ENCODE measurements around the gene C19orf85.

C19orf85 gene

DNA sequence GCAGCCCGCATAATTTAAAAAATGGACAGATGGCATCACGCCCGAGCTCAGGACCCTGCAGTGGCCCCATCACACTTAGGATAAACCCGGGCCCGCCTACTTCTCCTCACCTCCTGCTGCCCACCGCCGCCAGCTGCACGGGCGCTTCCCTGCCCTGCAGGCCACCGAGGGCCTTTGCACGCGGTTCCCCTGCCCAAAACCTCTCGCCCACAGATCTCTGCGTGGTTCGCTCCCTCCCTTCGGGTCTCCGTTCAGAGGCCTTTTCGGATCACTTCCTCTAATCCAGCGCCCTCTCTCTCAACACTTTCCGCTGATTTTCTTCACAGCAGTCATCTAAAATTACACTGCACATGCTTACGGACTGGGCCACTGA lies 23.2 kb downstream of the C19orf85 start:
- no peak overlapping the region for H3K27ac ChIP-seq (ENCODE audit: extremely low read depth, low read depth, low read length)
- CTCF ChIA-PET: interaction anchor here (0.7 to 1.7 kb wide), 3 partner anchors 26 to 1313 kb away, joined by 3 to 5 read pairs (median 3); no protein-coding TSS in a partner anchor
- H3K9me3 ChIP-seq (ENCODE audit: control insufficient read depth, insufficient read depth, low read depth, low read length): no peaks in the 10 kb centered on the region
- no peaks in the 10 kb centered on the region for H3K36me3 ChIP-seq (ENCODE audit: control insufficient read depth in 2 of 2, insufficient read depth in 1 of 2, low read length in 2 of 2)
- POLR2A ChIA-PET: no interaction called here
- peaks cover 3% of the 10 kb centered on the region; the same call in 1 of the 2 replicates for H3K4me1 ChIP-seq (ENCODE audit: control insufficient read depth, insufficient read depth, low read length)
- TF ChIP-seq ZNF423 (tag by site-specific recombination; IDR thresholded peaks at IDR 0.05) (no peak), ZNF837 (tag by site-specific recombination; IDR thresholded peaks at IDR 0.05) (no peak), ZNF76 (tag by site-specific recombination; IDR thresholded peaks at IDR 0.05; ENCODE audit: borderline replicate concordance, low read depth) (no peak), ZFP37 (tag by site-specific recombination; IDR thresholded peaks at IDR 0.05) (no peak), CTCF (tag by site-specific recombination; IDR thresholded peaks at IDR 0.05) (no peak), ZNF747 (tag by site-specific recombination; IDR thresholded peaks at IDR 0.05) (no peak), ZNF521 (tag by site-specific recombination; IDR thresholded peaks at IDR 0.05) (no peak), ZNF248 (tag by site-specific recombination; IDR thresholded peaks at IDR 0.05) (no peak)
- TF ChIP-seq, protein P1, sequence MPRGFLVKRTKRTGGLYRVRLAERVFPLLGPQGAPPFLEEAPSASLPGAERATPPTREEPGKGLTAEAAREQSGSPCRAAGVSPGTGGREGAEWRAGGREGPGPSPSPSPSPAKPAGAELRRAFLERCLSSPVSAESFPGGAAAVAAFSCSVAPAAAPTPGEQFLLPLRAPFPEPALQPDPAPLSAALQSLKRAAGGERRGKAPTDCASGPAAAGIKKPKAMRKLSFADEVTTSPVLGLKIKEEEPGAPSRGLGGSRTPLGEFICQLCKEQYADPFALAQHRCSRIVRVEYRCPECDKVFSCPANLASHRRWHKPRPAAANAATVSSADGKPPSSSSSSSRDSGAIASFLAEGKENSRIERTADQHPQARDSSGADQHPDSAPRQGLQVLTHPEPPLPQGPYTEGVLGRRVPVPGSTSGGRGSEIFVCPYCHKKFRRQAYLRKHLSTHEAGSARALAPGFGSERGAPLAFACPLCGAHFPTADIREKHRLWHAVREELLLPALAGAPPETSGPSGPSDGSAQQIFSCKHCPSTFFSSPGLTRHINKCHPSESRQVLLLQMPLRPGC (tag by site-specific recombination; IDR thresholded peaks at IDR 0.05): no peak
- TF ChIP-seq, protein P2, sequence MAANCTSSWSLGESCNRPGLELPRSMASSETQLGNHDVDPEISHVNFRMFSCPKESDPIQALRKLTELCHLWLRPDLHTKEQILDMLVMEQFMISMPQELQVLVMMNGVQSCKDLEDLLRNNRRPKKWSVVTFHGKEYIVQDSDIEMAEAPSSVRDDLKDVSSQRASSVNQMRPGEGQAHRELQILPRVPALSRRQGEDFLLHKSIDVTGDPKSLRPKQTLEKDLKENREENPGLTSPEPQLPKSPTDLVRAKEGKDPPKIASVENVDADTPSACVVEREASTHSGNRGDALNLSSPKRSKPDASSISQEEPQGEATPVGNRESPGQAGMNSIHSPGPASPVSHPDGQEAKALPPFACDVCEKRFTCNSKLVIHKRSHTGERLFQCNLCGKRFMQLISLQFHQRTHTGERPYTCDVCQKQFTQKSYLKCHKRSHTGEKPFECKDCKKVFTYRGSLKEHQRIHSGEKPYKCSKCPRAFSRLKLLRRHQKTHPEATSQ (tag by site-specific recombination; IDR thresholded peaks at IDR 0.05): no peak
- no peak overlapping the region for H3K4me3 ChIP-seq (ENCODE audit: low read depth, low read length)

DNA sequence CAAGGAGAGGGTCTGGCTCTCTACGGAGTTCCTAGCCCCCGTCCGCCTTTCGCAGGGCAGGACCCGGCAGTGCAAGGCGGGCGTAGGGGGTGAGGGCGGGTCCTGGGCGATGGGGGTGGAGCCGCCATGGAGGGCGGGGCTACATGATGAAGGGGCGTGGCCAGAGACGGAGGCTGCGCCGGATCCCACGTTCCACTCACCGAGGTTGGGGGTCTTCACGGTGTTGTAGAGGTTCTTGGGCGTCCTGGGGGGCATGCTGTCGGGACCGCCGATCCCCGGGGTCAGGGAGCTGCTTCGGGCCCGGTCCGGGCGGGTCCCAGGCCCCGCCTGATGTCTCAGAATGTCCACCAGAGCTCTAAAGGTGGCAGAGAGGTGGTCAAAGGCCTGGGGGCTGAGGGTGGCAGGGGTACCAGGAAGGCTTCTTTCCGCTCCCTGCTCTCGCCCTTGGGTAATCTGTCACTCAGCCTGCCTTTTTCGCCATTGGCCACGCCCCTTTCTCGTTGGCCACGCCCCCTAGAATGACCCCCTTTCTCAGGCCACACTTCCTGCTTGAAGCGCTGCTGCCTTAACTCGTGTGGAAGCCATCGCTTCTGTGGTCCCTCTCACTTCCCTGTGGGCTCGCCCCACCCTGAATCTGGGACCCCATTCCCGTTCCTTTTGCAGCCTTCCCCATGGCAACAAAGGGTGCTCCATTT lies 24.0 kb downstream of the C19orf85 start:
- Histone ChIP-seq H3K4me1 (ENCODE audit: control insufficient read depth, insufficient read depth, low read length) (peaks cover 3% of the 10 kb centered on the region; the same call in 1 of the 2 replicates), H3K4me3 (ENCODE audit: low read depth, low read length) (no peak overlapping the region), H3K27ac (ENCODE audit: extremely low read depth, low read depth, low read length) (no peak overlapping the region), H3K9me3 (ENCODE audit: control insufficient read depth, insufficient read depth, low read depth, low read length) (no peaks in the 10 kb centered on the region), H3K36me3 (ENCODE audit: control insufficient read depth in 2 of 2, insufficient read depth in 1 of 2, low read length in 2 of 2) (no peaks in the 10 kb centered on the region)
- CTCF ChIA-PET: interaction anchor here (1.0 to 1.7 kb wide), 2 partner anchors 26 to 28 kb away, joined by 3 to 5 read pairs; no protein-coding TSS in a partner anchor
- POLR2A ChIA-PET: no interaction called here
- TF ChIP-seq PRDM1 (tag by site-specific recombination; IDR thresholded peaks at IDR 0.05) (no peak), BCL11A (tag by site-specific recombination; IDR thresholded peaks at IDR 0.05; ENCODE audit: low read depth) (no peak), KLF9 (tag by site-specific recombination; IDR thresholded peaks at IDR 0.05; ENCODE audit: low read depth) (peak; percentile 88), ZNF2 (tag by site-specific recombination; IDR thresholded peaks at IDR 0.05) (no peak), GLIS2 (tag by site-specific recombination; IDR thresholded peaks at IDR 0.05) (0 out of 2 replicates have a peak, but pooled peaks have one; percentile 8), ZNF473 (tag by site-specific recombination; IDR thresholded peaks at IDR 0.05) (no peak), ZNF521 (tag by site-specific recombination; IDR thresholded peaks at IDR 0.05) (no peak), PBX3 (CRISPR knock-in tag; IDR thresholded peaks at IDR 0.05) (0 out of 2 replicates have a peak, but pooled peaks have one; percentile 38), KLF1 (tag by site-specific recombination; IDR thresholded peaks at IDR 0.05) (peak; percentile 29; the same call in 1 of the 2 replicates), SP3 (tag by site-specific recombination; IDR thresholded peaks at IDR 0.05) (peak; percentile 47; the same call in 1 of the 2 replicates), MZF1 (tag by site-specific recombination; IDR thresholded peaks at IDR 0.05; ENCODE audit: borderline replicate concordance) (no peak), PATZ1 (tag by site-specific recombination; IDR thresholded peaks at IDR 0.05) (no peak)
- TF ChIP-seq, protein P3, sequence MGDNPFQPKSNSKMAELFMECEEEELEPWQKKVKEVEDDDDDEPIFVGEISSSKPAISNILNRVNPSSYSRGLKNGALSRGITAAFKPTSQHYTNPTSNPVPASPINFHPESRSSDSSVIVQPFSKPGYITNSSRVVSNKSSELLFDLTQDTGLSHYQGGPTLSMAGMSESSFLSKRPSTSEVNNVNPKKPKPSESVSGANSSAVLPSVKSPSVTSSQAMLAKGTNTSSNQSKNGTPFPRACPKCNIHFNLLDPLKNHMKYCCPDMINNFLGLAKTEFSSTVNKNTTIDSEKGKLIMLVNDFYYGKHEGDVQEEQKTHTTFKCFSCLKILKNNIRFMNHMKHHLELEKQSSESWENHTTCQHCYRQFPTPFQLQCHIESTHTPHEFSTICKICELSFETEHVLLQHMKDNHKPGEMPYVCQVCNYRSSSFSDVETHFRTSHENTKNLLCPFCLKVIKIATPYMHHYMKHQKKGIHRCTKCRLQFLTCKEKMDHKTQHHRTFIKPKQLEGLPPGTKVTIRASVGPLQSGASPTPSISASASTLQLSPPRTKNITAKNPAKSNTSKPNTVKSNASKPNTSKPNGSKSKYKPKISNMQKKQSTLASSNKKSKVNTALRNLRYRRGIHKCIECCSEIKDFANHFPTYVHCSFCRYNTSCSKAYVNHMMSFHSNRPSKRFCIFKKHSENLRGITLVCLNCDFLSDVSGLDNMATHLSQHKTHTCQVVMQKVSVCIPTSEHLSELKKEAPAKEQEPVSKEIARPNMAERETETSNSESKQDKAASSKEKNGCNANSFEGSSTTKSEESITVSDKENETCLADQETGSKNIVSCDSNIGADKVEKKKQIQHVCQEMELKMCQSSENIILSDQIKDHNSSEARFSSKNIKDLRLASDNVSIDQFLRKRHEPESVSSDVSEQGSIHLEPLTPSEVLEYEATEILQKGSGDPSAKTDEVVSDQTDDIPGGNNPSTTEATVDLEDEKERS (tag by site-specific recombination; IDR thresholded peaks at IDR 0.05): no peak
